ENCODE measurements around the gene DGLUCY.

DNA sequence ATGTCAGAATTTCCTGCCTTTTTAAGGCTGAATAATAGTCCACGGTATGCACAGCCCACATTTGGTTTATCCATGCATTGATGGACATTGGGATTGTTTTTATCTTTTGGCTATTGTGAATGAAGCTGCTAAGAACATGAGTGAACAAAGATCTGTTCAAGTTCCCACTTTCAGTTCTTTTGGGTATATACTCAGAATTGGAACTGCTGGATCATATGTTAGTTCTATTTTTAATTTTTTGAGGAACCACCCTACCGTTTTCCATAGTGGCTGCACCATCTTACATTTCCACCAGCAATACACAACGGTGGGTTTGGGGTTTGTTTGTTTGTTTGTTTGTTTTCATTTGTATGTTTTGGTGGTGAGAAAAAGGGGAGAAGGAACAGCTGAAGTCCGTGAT, 124.2 kb downstream of the DGLUCY start:
- TF ChIP-seq POLR2AphosphoS5 (IDR thresholded peaks at IDR 0.05; ENCODE audit: low read depth, low read length), result no peak
- no peak for TF ChIP-seq POLR2A (IDR thresholded peaks at IDR 0.05; ENCODE audit: low read depth, low read length)
- no peak for TF ChIP-seq TAF1 (IDR thresholded peaks at IDR 0.05; ENCODE audit: low read depth, low read length)
- TF ChIP-seq POU2F2 (IDR thresholded peaks at IDR 0.05; ENCODE audit: low read depth, low read length), result no peak
- no peak for TF ChIP-seq SPI1 (IDR thresholded peaks at IDR 0.05; ENCODE audit: low read depth, low read length)
- TF ChIP-seq PAX5 (IDR thresholded peaks at IDR 0.05; ENCODE audit: insufficient read depth, low read length, severe bottlenecking), result no peak

Measured in GM12891 (cell line).